ENCODE data around the gene WDR20. TPM values are rescaled to one million over a fixed set of nuclear protein-coding genes. Genes with fewer than 3 reads are reported as not detected.

WDR20 gene
- total RNA-seq, 1 experiment from 2014 or later = 33.0 TPM

- BruUV-seq (replicated peaks) = no TSS peak
- intact Hi-C loops (cut with micrococcal nuclease; ENCODE audit: unreplicated experiment) = no loop called here
- H3K4me1 Mint-ChIP-seq (ENCODE audit: low read depth, unreplicated experiment) = peaks cover 25% of the 10 kb centered on the region
- no peak for DNase-seq
- no peak overlapping the region for H3K27ac Mint-ChIP-seq (ENCODE audit: unreplicated experiment)
- CTCF ChIA-PET = no interaction called here
- no peaks in the 10 kb centered on the region for H3K27me3 Mint-ChIP-seq (ENCODE audit: unreplicated experiment)
- no peaks in the 10 kb centered on the region for H3K36me3 Mint-ChIP-seq (ENCODE audit: insufficient read depth, unreplicated experiment)
- no peak for TF ChIP-seq CTCF (IDR thresholded peaks at IDR 0.05; ENCODE audit: unreplicated experiment)
- H3K4me3 Mint-ChIP-seq (ENCODE audit: low read depth, unreplicated experiment) = no peak overlapping the region
- no peaks in the 10 kb centered on the region for H3K9me3 Mint-ChIP-seq (ENCODE audit: low read depth, unreplicated experiment)
These were observed 40.7 kb downstream of the WDR20 start for GRCh38 chr14:102180248-102180998.

- TF ChIP-seq CTCF (IDR thresholded peaks at IDR 0.05; ENCODE audit: unreplicated experiment) = no peak
- H3K9me3 Mint-ChIP-seq (ENCODE audit: low read depth, unreplicated experiment) = no peaks in the 10 kb centered on the region
- H3K27ac Mint-ChIP-seq (ENCODE audit: unreplicated experiment) = no peak overlapping the region
- no peak overlapping the region for H3K4me3 Mint-ChIP-seq (ENCODE audit: low read depth, unreplicated experiment)
- CTCF ChIA-PET = interaction anchor here (0.7 kb wide), 1 partner anchor 114 kb away, joined by 3 read pairs; no protein-coding TSS in a partner anchor
- H3K27me3 Mint-ChIP-seq (ENCODE audit: unreplicated experiment) = no peaks in the 10 kb centered on the region
- H3K4me1 Mint-ChIP-seq (ENCODE audit: low read depth, unreplicated experiment) = peaks cover 27% of the 10 kb centered on the region
- no peak for DNase-seq
- H3K36me3 Mint-ChIP-seq (ENCODE audit: insufficient read depth, unreplicated experiment) = no peaks in the 10 kb centered on the region
- no TSS peak for BruUV-seq (replicated peaks)
- intact Hi-C loops (cut with micrococcal nuclease; ENCODE audit: unreplicated experiment) = no loop called here
These were observed 41.5 kb downstream of the WDR20 start for GRCh38 chr14:102181187-102181586.

GRCh38 chr14:102182190-102182589, 42.5 kb downstream of the WDR20 start:
- no peak for TF ChIP-seq CTCF (IDR thresholded peaks at IDR 0.05; ENCODE audit: unreplicated experiment)
- peaks cover 2% of the 10 kb centered on the region for H3K36me3 Mint-ChIP-seq (ENCODE audit: insufficient read depth, unreplicated experiment)
- intact Hi-C loops (cut with micrococcal nuclease; ENCODE audit: unreplicated experiment) = no loop called here
- H3K27me3 Mint-ChIP-seq (ENCODE audit: unreplicated experiment) = no peaks in the 10 kb centered on the region
- no peaks in the 10 kb centered on the region for H3K9me3 Mint-ChIP-seq (ENCODE audit: low read depth, unreplicated experiment)
- CTCF ChIA-PET = no interaction called here
- no TSS peak for BruUV-seq (replicated peaks)
- no peak overlapping the region for H3K27ac Mint-ChIP-seq (ENCODE audit: unreplicated experiment)
- H3K4me3 Mint-ChIP-seq (ENCODE audit: low read depth, unreplicated experiment) = no peak overlapping the region
- peaks cover 34% of the 10 kb centered on the region for H3K4me1 Mint-ChIP-seq (ENCODE audit: low read depth, unreplicated experiment)
- no peak for DNase-seq

- Mint-ChIP-seq H3K4me1 (ENCODE audit: low read depth, unreplicated experiment) (peaks cover 34% of the 10 kb centered on the region), H3K36me3 (ENCODE audit: insufficient read depth, unreplicated experiment) (peaks cover 5% of the 10 kb centered on the region), H3K4me3 (ENCODE audit: low read depth, unreplicated experiment) (no peak overlapping the region), H3K27me3 (ENCODE audit: unreplicated experiment) (no peaks in the 10 kb centered on the region), H3K9me3 (ENCODE audit: low read depth, unreplicated experiment) (no peaks in the 10 kb centered on the region), H3K27ac (ENCODE audit: unreplicated experiment) (no peak overlapping the region)
- intact Hi-C loops (cut with micrococcal nuclease; ENCODE audit: unreplicated experiment) = no loop called here
- TF ChIP-seq CTCF (IDR thresholded peaks at IDR 0.05; ENCODE audit: unreplicated experiment) = no peak
- CTCF ChIA-PET = interaction anchor here (0.7 kb wide), 1 partner anchor 83 kb away, joined by 3 read pairs; no protein-coding TSS in a partner anchor
- BruUV-seq (replicated peaks) = no TSS peak
- DNase-seq = no peak
These were observed 43.4 kb downstream of the WDR20 start for GRCh38 chr14:102182936-102183619.

Data from Calu3 (cell line).